Uterus (tissue), 2 donors: Measurements from ENCODE around the gene COL19A1.

Source experiments
- CTCF ChIP-seq, 4 experiments: fragments of 200-600 bp in 2 of 4; fragments of 450-650 bp in 2 of 4; sonication (generic) in 2 of 4; IDR thresholded peaks; one replicate each; pipeline ENCODE4 v1.5.1; 2016 to 2019; ENCODE audit warnings: antibody characterized with exemption in 4 of 4, mild to moderate bottlenecking in 2 of 4, moderate library complexity in 1 of 4
- POLR2A ChIP-seq, 2 donors: fragments of 450-650 bp; IDR thresholded peaks; one replicate each; pipeline ENCODE4 v1.6.1; 2016; ENCODE audit warnings: antibody characterized with exemption in 2 of 2, mild to moderate bottlenecking in 1 of 2, moderate library complexity in 1 of 2

GRCh38 chr6:70168681-70169377, 302.5 kb downstream of the COL19A1 start:
- no peak for TF ChIP-seq CTCF (IDR thresholded peaks at IDR 0.05)
- TF ChIP-seq POLR2A (IDR thresholded peaks at IDR 0.05), result no peak
